ENCODE data around the gene MBD6. TPM values are rescaled to one million over a fixed set of nuclear protein-coding genes. Genes with fewer than 3 reads are reported as not detected.

Gene MBD6, protein sequence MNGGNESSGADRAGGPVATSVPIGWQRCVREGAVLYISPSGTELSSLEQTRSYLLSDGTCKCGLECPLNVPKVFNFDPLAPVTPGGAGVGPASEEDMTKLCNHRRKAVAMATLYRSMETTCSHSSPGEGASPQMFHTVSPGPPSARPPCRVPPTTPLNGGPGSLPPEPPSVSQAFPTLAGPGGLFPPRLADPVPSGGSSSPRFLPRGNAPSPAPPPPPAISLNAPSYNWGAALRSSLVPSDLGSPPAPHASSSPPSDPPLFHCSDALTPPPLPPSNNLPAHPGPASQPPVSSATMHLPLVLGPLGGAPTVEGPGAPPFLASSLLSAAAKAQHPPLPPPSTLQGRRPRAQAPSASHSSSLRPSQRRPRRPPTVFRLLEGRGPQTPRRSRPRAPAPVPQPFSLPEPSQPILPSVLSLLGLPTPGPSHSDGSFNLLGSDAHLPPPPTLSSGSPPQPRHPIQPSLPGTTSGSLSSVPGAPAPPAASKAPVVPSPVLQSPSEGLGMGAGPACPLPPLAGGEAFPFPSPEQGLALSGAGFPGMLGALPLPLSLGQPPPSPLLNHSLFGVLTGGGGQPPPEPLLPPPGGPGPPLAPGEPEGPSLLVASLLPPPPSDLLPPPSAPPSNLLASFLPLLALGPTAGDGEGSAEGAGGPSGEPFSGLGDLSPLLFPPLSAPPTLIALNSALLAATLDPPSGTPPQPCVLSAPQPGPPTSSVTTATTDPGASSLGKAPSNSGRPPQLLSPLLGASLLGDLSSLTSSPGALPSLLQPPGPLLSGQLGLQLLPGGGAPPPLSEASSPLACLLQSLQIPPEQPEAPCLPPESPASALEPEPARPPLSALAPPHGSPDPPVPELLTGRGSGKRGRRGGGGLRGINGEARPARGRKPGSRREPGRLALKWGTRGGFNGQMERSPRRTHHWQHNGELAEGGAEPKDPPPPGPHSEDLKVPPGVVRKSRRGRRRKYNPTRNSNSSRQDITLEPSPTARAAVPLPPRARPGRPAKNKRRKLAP
- total RNA-seq, result 100 to 1,000 TPM; 116 to 137 (median 120) TPM
- long read RNA-seq, donor 1, partial matches to known transcripts, result 9 of 16 reads
- long read RNA-seq, donor 1, other reads (novel, unspliced or antisense), result 6 of 16 reads
- long read RNA-seq, donor 2, partial matches to known transcripts, result 1 of 4 reads
- long read RNA-seq, donor 2, other reads (novel, unspliced or antisense), result 3 of 4 reads

DNA sequence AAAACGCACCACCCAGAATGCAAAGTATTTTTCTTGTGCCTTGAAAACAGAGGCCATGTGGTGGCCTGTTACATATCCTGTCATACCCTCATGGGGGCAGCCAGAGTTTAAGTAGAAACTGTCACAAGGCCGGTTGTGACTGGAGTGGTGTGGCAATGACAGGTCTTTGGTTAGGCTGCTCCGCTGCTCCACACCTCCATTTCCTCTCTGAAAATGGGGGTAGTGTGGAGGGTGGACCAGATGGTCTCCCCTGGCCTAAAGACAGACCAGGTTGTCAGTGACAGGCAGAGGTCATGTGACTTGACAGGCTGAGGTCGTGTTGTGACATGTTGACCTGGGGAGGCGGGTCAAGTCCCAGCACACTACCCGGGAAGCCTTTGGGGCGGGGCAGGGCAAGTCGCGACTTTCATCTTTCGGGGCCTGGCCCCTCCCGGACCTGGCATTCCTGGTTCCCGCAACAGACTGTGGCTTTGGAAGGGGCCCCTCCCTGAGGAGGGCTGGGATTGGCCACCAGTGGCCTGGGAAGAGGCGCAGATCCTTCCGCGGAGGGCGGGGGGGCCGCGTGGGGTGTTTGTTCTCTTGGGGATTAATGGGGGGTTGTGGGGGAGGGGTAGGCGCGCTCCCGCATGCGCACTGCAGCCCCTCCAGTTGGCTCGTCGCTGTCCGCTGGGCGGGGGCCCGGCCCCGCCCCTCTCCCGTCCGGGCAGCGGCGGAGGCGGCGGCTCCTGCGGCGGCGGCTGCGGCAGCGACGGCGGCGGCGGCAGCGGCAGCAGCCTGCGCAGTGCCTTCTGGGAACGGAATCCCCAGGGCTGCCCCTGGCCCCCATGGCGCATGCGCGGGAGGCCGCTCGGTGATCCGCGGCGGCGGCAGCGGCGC is at the start of gene MBD6:
Gene MBD6 (plus strand): TSS at position 814 of the 876 bp plus-strand sequence. CDS start 1,480 bp downstream, outside the sequence.
- intact Hi-C loops (cut with DNase I, micrococcal nuclease), result no loop called here
- no peak for TF ChIP-seq CTCF (IDR thresholded peaks at IDR 0.05)
- Histone ChIP-seq H3K9me3 (no peaks in the 10 kb centered on the region), H3K4me3 (peak within 1 kb of the TSS; percentile 65), H3K4me1 (ENCODE audit: low read depth) (peaks cover 48% of the 10 kb centered on the region), H3K36me3 (ENCODE audit: low read depth) (no peaks in the 10 kb centered on the region)
- DNase-seq (peak; percentile 94 to 95 (median 95)), ATAC-seq (peak; percentile 52)

- Histone ChIP-seq H3K9me3 (no peaks in the 10 kb centered on the region), H3K4me1 (ENCODE audit: low read depth) (peaks cover 23% of the 10 kb centered on the region), H3K36me3 (ENCODE audit: low read depth) (no peaks in the 10 kb centered on the region), H3K4me3 (no peak overlapping the region)
- ATAC-seq (no peak), DNase-seq (peak in 1 of 3 donors; percentile 1)
- intact Hi-C loops (cut with DNase I, micrococcal nuclease), result no loop called here
- no peak for TF ChIP-seq CTCF (IDR thresholded peaks at IDR 0.05)
Observed at GRCh38 chr12:57473392-57473791, 49.2 kb upstream of the MBD6 start.

GRCh38 chr12:57473886-57474285 is 48.7 kb upstream of the MBD6 start:
- intact Hi-C loops (cut with DNase I, micrococcal nuclease), result no loop called here
- Histone ChIP-seq H3K9me3 (no peaks in the 10 kb centered on the region), H3K4me3 (no peak overlapping the region), H3K4me1 (ENCODE audit: low read depth) (peaks cover 23% of the 10 kb centered on the region), H3K36me3 (ENCODE audit: low read depth) (no peaks in the 10 kb centered on the region)
- ATAC-seq (no peak), DNase-seq (no peak)
- no peak for TF ChIP-seq CTCF (IDR thresholded peaks at IDR 0.05)

GRCh38 chr12:57474430-57474829 is 48.2 kb upstream of the MBD6 start:
- intact Hi-C loops (cut with DNase I, micrococcal nuclease), result no loop called here
- peak in 1 of 3 donors; percentile 26 for DNase-seq
- Histone ChIP-seq H3K36me3 (ENCODE audit: low read depth) (no peaks in the 10 kb centered on the region), H3K9me3 (no peaks in the 10 kb centered on the region), H3K4me3 (no peak overlapping the region), H3K4me1 (ENCODE audit: low read depth) (peaks cover 23% of the 10 kb centered on the region)
- TF ChIP-seq CTCF (IDR thresholded peaks at IDR 0.05), result no peak
- ATAC-seq, result no peak
